NCI-H524 treated with DMSO at 0.1 percent for 48 hours (cell line): ENCODE results near the gene SORCS2.

ENCODE experiments used
- DNase-seq: peaks from one replicate; lab custom pipeline; 2025; lab: John Stamatoyannopoulos, UW

The SORCS2 gene

GRCh38 chr4:7635445-7636239, 443.3 kb downstream of the SORCS2 start:
- DNase-seq, result no peak

- DNase-seq, result no peak
Measured at GRCh38 chr4:7636240-7636508, 443.8 kb downstream of the SORCS2 start.

- no peak for DNase-seq
Measured at GRCh38 chr4:7637139-7637538, 444.8 kb downstream of the SORCS2 start.

GRCh38 chr4:7637971-7638370, 445.6 kb downstream of the SORCS2 start:
- no peak for DNase-seq

GRCh38 chr4:7638489-7638888, 446.2 kb downstream of the SORCS2 start:
- DNase-seq, result no peak

- DNase-seq, result no peak
Measured at GRCh38 chr4:7638984-7639789, 446.8 kb downstream of the SORCS2 start.

GRCh38 chr4:7640136-7640535, 447.8 kb downstream of the SORCS2 start:
- DNase-seq, result no peak

GRCh38 chr4:7641712-7642111, 449.4 kb downstream of the SORCS2 start:
- no peak for DNase-seq

- DNase-seq, result no peak
Measured at GRCh38 chr4:7642741-7643458, 450.6 kb downstream of the SORCS2 start.

GRCh38 chr4:7645158-7645557, 452.8 kb downstream of the SORCS2 start:
- no peak for DNase-seq

GRCh38 chr4:7645956-7646355, 453.6 kb downstream of the SORCS2 start:
- no peak for DNase-seq

GRCh38 chr4:7646384-7647061, 454.2 kb downstream of the SORCS2 start:
- no peak for DNase-seq

- DNase-seq, result no peak
Measured at GRCh38 chr4:7647186-7647585, 454.8 kb downstream of the SORCS2 start.

GRCh38 chr4:7647600-7648543, 455.5 kb downstream of the SORCS2 start:
- DNase-seq, result no peak

GRCh38 chr4:7648544-7649395, 456.4 kb downstream of the SORCS2 start:
- DNase-seq, result no peak

- no peak for DNase-seq
Measured at GRCh38 chr4:7649411-7649740, 457.0 kb downstream of the SORCS2 start.

GRCh38 chr4:7649741-7650531, 457.6 kb downstream of the SORCS2 start:
- DNase-seq, result no peak

GRCh38 chr4:7650606-7651385, 458.5 kb downstream of the SORCS2 start:
- no peak for DNase-seq

- no peak for DNase-seq
Measured at GRCh38 chr4:7651461-7651921, 459.2 kb downstream of the SORCS2 start.
